Activated CD4-positive, alpha-beta T cell treated with anti-CD3 and anti-CD28 coated beads, Interleukin-2, amount 50 U/mL, for 1 hour (primary cell): ENCODE results near the gene ACOT12.
"Not testable (repeated sequence)": the region's sequence is repeated elsewhere in the genome, so short reads cannot be mapped to it uniquely, and the experiment has no call there.

Source experiments
- DNase-seq: peaks from one replicate; pipeline ENCODE4 v3.0.0-alpha.2; 2020

The ACOT12 gene

DNA sequence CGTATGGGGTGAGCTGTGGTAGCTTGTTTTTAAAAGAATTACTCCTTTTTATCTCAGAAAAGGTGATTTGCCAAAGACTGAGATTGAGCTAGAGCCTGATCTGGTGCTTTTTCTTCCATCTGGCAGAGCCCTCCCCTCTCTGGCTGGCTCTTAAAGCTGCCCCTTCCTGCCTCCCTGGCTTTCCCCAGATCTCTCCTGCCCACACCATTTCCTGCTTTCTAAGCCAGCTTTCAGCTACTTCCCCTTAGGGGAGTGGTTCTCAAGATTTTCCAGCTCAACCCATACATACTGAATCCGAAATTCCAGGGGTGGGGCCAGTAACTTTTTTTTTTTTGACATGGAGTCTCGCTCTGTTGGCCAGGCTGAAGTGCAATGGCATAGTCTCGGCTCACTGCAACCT lies 4.8 kb upstream of the ACOT12 start:
- no peak for DNase-seq

DNA sequence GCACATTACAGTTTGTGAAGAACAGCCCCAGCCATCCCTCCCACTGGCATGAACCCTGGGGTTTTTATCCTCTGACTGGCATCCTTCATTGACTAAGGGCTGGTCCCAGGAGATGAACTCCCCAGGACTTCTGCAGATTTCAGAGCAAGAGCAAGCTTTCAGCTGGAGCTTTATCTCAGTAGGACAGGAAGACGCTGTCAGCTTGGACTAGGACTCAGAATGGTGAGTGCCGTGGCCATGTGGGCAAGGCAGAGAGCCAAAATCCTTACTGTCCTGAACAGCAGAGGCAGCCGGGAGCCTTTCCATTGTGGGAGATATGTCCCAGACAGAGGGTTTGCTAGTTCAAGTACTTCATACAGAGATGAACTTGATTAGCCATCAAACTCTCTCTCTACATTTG lies 3.2 kb upstream of the ACOT12 start:
- no peak for DNase-seq

DNA sequence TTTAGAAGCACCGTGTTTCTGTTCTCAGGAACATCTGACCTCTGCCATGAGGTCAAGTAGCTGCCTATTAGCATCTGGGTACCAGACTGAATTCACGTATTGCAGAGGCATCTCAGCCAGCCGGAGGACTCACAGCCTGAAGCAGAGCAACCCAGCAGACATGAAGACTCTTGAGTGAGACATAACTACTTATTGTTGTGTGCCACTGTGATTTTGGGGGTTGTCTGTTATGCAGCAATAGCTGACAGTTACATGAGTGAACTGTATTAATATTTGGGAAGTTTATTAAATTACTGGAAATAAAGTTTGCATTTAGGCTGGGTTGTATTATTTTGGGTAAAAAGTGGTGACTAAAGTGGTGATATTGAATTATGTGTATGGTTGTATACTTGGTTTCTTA lies 1.3 kb upstream of the ACOT12 start:
- DNase-seq, result no peak

DNA sequence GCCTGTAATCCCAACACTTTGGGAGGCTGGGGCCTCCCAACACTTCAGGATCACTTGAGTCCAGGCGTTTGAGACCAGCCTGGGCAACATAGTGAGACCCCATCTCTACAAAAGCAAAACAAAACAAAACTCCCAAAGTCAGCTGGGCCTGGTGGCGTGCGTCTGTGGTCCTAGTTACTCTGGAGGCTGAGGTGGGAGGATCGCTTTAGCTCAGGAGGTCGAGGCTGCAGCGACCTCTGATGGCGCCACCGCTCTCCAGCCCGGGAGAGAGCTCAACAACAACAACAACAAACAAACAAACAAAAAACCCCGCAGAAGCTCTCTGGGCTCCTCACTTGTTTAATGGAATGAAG lies 528 bp downstream of the ACOT12 start:
- no peak for DNase-seq

DNA sequence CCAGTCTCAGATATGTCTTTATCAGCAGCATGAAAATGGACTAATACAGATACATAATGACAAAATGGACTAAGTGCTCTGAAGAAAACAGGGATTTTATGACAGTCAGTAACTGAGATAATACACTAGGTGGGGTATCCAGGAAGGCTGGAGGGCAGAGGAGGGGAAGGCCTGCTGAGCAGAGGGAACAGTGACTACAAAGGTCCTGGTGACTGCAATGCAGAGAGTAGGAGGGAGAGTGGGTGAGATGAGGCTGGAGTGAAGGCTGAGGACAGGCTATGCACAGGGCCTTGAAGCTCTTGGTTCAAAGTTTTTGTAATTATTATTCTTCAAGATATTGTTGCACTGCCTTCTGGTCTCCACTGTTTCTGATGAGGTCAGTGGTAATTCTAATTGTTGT lies 4.9 kb downstream of the ACOT12 start:
- no peak for DNase-seq

DNA sequence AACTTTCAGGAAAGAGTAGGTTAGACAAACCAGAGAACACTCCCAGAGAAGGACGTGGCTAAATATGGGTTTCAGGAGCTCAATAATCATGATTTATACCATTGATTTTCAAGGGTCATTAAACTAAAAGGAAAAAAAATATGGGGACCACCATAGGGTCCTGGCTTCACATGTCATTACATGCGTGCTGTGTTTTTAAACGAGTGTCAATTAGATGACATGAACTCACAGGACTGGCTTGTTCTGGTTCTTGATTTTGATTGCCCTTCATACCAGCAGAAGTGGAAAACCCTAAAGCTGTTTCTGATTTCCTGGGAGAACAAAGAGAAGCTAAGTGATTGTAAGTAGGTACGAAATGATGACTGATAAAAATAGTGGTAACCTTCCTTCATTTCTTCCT lies 5.8 kb downstream of the ACOT12 start:
- no peak for DNase-seq

DNA sequence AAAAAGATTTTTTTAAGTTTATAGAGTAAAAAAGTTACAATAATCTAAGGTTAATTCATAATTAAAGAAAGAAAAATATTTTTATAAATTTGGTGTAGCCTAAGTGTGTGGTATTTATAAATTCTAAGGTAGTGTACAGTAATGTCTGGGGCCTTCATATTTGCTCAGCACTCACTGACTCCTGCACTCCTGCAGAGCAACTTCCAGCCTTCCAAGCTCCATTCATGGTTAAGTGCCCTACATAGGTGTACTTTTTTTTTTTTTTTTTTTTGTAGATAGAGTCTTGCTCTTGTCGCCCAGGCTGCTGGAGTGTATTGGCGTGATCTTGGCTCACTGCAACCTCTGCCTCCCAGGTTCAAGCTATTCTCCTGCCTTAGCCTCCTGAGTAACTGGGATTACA lies 10.1 kb downstream of the ACOT12 start:
- DNase-seq, result no peak

DNA sequence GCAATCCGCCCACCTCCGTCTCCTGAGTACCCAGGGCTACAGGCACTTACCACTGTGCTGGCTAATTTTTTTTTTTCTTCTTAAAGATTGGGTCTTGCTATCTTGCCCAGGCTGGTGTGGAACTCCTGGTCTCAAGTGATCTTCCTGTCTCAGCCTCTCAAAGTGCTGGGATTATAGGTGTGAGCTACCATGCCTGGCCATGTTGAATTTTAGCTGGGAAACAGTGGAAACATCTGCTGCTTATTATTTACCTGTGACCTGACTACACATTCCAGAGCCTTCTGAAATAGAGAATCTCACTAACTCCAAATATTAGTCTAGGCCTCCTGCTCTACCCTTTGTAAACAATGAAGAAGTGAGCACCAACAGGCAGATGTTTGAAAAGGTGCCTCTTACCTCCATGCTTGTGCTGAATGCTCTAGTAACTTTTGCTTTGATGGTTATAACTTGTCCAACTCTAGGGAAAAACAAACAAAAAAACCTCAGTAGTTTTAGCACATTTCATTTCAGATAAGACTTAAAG lies 22.5 kb downstream of the ACOT12 start:
- DNase-seq, result no peak

DNA sequence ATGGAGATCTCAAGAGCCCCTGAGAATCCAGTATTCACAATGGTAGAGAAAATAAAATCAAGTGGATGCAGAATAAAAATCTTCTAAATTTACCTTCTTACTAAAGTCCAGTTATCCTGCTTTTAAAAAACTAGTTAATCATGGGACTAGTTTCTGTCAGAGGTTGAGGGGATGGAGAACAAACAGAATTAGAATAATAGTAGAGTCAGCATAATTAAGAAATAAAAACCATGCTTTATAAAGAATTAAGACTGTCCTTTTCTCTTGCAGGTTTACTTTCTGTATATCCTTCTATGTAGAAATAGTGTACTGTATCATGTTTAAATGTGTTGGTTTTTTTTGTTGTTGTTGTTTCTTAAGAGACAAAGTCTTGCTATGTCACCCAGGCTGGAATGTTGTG lies 23.0 kb downstream of the ACOT12 start:
- no peak for DNase-seq

DNA sequence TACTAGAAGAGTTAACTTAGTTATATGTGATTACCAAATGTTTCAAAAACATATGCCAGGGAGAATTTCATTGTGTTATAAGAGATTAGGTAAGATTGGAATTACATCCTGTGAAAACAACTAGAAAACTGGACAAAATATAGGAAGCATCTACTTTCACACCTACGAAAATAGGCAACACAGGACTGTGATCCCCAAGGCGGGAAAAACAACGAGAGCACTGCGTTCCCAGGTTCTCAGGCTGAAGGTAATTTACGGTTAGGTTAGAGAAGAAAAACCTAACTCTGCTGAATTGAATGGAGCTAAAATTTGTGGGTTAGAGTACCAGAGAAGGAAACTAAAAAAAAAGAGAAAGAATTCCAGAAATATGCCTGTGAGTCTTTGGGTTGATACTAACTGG lies 28.4 kb downstream of the ACOT12 start:
- DNase-seq, result no peak

DNA sequence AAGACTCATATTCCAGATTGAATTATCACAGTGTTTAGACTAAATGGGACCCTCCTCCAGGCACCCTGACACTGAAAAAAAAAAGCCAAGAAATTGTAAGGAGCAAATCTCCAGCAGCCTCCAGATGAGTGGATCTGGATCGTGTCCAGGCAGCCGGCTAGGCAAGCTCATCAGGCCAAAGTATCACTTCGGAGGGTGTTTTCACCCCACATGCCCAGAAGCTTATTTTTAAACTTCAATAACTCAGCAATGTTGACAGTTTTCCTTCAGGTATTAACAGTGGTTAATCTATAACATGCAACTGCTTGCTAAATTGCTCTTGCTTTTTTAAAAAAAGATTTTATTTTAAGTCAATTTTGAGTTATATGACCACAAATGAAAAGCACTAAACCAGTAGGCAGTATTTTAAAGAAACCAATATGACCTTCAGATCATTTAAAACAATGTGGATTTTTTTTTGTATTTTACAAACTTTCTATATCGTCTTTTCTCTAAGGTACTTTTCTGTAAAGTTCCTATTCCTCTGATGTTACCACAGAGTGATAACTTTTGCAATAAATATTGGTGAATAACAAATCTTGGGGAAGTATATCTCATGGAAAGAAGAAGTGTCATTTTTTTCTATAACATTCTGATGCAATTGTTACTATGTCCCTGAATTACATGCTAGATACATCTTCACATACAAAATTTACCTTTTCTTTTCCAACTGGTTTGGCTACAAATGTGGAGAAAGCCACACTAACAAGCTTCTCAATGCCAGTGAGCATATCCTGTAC lies 30.7 kb downstream of the ACOT12 start:
- DNase-seq, result no peak

DNA sequence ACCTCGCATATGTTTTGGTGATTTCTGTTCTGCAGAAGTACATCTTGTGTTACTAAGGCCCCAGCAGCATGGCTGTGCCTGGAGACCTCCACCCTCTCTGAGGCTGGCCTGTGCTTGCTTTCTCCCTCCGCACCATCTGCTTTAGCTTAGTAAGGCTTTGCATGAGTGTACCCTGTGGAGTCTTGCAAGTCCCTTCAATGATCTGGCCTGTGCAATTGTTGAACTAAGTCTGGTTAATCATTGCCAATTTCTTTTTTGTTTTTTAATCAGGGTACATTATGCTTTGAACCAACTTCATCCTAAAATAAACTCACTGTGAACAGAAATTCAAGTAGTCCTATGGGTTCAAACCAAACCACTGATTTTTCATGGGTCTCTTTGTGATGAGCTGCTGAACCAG lies 32.3 kb downstream of the ACOT12 start:
- DNase-seq, result no peak

DNA sequence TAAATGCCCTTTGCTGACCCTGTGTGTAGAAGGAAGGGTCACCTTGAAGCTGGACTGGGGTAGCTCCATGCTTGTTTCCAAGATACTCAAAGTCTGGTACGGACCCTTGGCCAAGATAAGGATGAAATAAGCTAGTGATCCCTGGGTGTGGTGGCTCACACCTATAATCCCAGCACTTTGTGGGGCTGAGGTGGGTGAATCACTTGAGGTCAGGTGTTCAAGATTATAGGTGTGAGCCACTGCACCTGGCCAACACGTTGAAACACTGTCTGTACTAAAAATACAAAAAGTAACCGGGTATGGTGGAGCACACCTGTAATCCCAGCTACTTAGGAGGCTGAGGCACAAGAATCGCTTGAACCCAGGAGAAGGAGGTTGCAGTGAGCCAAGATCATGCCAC lies 33.3 kb downstream of the ACOT12 start:
- DNase-seq, result no peak

DNA sequence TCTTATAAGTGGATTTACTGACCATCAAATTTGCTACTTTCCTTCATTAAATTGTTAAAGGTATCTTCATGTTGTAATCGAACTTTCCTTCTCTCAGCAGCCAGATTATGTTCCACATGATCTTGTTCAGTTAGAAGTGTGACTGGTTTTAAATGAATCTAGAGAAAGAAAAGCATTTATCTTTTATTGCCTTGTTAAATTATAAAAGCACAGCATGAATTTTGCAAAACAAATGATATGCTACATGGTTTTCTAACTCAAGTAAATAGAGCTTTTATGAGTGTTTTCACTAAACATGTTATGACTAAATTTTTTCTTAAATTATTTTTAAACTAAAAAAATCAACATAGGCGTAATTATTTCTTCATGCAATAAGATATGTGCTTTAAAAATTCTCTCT lies 34.1 kb downstream of the ACOT12 start:
- no peak for DNase-seq

DNA sequence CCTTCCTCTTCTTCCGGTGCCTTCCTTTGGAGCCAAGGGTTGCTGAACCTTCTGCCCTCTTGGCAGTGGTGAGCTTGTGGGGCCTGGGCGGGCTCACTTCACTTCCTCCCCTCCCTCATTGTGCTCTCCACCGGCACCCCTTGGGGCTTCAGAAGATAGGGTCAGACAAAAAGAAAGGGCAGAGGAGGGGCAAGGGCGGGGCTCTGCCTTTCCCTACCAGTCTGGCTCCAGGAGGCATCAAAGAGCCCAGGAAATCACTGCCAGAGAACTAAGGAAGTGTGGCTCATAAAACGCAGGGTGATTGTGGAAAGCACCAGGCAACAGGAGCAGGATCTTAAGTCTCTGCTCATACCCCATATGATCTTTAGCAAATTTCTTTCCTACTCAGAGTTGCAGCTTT lies 34.8 kb downstream of the ACOT12 start:
- DNase-seq, result no peak

DNA sequence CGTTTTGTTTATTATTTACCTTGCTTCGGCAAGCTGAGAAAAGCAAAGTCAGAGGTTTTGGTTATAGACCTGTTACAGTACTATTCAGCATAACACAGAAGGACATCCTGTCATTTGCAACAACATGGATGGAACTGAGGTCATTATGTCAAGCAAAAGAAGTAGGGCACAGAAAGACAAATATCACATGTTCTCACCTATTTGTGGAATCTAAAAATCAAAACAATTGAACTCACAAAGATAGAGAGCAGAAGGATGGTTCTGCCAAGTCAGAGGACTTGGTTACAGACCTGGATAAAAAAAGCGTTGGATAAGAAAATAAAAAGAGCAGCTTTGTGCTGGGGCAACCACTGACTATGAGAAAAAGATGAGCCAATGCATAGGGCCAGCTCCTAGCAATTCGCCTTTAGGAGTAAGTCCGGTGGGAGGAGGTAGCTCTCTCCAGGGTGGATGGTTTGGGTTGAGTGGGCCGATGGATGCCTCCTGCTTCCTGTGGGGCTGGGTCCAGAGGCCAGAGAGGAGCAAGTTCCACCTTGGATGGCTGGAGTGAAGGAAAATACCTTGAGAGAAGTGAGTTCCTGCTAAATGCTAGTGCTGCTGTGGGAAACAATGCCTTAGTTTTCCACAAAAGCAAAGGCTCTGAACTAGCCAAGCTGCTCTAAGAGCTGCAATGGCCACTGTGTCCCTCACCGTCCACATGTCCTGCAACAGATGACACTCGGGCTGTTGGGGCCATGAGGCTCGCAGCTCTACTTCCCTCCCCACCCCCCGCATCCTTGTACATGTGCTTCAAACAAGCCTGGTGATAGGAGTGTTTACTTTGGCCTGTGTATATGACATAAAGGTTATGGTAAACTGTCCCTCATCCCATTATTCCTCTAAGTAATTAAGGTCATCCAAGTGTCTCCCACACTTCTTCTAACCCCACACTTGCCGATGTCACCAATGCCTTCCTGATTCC lies 38.4 kb downstream of the ACOT12 start:
- no peak for DNase-seq

DNA sequence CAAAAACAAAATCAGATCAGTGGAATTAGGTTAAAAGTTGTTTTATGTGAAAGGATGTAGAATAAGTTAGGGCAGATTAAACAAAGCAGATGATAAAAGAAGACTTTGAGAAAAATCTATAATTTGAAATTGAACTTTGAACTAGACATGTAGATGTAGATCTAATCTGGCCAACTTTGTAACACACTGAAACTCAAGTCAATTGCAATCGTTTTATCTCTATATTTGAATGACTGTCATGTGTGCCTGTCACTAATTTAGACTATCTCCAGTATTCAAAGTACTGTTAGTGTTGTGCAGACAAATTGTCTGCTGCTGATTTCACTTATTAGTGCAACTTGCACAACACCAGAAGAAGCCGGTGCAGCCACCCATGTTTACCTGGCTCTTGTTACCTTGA lies 39.8 kb downstream of the ACOT12 start:
- no peak for DNase-seq

DNA sequence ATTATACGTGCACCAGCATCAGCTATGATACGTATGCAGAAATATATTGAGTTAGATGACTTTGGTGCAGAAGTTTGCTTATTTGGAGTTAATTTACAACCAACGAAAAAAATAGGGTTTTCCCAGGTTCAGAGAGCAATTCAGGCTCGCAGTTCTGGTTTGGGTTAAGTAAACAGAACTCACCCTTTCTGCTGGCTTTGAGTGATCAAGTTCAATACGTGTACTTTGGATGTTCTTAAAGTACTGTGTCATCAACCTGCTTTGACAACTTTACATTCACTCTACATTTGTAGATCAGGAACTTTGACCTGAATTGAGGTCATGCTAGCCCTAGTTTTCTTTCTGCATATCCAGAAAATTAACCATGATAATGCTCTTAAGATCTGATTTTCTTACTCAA lies 40.7 kb downstream of the ACOT12 start:
- DNase-seq, result no peak

DNA sequence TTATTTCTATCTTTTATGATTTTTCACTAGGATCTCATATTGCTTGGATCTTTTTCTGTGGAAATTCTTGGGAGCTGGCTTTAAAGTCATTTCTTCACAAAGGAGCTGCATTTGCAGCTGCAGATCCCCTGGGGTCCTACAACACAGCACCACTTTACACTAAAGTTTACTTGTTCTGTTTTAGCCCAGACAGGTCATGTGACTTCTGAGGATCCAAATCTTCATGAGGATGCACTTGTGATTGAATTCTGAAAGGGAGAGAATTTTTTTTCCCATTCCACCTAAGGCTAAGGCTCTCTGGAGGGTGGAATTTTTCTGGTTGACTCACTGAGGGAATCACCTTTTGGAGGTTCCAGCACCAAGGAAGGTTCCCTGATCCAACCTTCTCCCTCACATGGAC lies 43.4 kb downstream of the ACOT12 start:
- DNase-seq, result no peak

DNA sequence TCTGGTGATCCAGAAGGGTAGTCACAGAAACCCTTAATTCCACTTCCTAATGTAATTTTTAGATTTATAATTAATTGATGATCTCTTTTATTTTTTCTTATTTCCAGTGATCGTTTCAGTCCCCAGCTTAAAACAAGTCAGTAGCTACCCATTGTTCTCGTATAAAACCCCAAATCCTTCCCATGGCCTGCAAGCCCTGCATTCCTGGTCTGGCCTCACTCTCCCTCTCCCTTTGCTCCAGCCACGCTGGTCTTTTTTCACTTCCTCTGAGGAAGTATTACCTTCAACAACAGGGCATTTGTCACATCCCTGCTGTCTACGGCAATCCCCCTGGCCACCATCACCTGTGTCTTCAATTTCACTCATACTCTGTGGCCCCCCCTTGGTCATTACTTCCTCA lies 44.8 kb downstream of the ACOT12 start:
- DNase-seq, result no peak

DNA sequence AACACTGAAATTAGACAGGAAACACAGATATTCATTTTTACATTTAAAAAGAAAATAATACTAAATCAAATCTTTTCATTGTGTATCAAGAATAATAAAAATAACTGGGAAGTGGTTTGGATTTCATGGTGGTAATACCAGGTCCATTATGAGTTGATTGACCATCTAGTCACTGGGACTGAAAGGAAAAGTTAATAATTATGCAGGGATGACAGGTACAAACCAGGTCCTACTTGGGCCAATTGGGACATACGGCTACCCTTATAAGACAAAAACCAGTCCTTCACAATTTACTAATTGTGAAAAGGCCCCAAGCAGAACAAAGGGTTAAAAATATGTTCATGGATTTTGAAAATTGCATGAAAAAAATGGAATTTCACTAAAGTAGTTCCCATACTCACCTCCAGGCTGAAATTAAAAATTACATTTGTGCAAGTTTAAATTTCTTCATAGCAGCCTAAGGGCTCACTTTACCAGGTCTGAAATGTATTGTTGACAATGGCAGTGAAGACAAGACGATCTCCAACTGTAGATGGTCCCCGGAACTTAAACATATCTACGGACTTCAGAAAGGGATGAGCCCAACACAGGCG lies 48.4 kb downstream of the ACOT12 start:
- DNase-seq, result no peak

DNA sequence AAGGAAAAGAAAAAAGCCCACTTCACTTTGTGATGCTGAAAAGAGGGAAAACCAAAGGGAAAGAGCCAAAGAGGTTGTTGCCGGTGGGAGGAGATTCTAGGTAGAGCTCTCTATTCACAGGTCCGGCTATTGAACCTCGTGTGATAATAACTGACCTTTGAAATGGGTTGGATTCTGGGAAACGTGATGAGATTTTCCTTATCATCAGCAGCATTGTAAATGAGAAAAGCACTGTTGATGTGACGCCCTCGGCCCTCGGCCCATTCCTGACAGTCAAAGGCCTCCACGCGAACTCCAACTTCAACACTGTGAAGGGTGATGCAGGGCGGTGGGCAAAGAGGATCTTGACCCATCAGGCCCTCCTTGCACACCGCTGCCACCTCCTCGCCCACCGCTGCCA lies 49.2 kb downstream of the ACOT12 start:
- DNase-seq, result no peak

DNA sequence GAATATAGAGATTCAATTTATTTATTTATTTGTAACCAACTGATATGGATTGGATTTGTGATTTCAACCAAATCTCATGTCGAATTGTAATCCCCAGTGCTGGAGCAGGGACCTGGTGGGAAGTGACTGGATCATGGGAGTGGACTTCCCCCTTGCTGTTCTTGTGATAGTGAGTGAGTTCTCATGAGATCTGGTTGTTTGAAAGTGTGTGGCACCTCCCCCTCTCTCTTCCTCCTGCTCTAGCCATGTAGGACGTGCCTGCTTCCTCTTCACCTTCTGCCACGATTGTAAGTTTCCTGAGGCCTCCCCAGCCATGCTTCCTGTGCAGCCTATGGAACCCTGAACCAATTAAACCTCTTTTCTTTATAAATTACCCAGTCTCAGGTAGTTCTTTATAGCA lies 55.7 kb downstream of the ACOT12 start:
- DNase-seq, result not testable (repeated sequence)

DNA sequence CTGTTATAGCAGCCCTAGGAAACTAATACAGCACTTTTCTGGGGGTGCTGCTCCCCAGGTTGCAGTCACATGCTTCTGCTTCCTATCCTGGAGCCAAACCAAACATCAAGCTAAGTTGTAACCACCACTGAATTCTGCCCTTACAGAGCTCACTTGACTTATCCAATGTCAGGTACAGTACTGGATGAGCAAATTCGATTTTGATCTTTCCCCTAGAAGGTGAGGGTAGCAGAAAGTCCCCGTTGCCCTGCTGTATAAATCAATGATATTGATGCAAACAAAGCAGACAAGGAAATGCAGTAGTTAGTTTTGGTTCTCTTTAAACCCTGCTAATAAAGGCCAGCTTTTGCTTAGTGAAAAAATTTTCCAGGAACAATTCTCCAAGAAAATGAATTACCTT lies 56.1 kb downstream of the ACOT12 start:
- DNase-seq, result no peak
